CD4-positive, alpha-beta T cell treated with Interleukin-6 at 100 ng/mL for 8 hours (primary cell): Measurements from ENCODE around the gene CSTPP1.

Experiments used
- DNase-seq: peaks from one replicate; pipeline ENCODE4 v3.0.0-alpha.2; 2020; ENCODE audit warnings: mixed read lengths, low spot score

The CSTPP1 gene, protein sequence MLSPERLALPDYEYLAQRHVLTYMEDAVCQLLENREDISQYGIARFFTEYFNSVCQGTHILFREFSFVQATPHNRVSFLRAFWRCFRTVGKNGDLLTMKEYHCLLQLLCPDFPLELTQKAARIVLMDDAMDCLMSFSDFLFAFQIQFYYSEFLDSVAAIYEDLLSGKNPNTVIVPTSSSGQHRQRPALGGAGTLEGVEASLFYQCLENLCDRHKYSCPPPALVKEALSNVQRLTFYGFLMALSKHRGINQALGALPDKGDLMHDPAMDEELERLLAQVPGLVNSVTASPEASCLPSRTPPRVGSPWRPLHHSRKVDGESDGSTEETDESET

DNA sequence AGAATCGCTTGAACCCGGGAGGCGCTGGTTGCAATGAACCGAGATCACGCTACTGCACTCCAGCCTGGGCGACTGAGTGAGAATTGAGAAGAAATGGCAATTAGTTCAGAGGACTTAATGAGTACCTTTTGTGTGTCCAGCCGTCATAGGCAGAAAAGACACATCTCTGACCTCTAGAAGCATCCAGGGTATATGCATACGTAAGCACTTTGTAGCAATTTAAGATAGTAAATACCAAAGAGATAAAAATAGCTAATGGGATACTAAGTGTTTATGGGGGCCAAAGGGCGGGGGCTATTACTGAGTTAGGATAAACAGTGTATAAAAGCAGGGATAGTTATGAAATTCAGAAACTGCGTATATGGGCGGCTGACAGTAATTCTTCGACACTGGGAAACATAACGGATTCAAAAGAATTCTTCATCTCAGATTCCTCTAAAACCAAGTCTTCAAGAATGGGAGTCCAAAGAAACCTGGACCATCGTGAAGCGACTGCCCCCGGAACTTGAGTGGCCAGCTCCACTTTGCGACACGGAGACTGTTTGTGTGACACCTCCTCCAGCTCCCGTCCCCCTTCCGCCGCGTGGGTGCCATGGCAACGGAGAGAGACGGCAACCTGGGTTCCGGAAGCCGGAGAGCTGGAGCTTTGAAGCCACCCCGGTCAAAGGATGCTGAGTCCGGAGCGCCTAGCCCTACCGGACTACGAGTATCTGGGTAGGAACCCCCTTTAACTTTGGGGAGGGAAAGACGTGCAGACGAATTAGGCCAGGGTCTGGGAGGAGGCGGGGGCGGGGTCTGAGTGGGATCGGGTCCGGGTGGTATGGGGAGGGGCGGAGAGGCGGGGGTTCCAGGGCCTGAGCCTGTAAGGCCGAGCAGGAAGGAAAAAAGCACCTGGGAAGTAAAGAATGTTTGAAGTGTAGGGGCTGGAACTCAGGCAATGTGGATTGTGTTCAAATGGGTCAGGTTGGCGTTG is at the start of gene CSTPP1:
CSTPP1 (plus strand) TSS at position 624 of the 973 bp plus-strand sequence; CDS start at position 669, 45 bp downstream.
- DNase-seq, result peak; percentile 91

DNA sequence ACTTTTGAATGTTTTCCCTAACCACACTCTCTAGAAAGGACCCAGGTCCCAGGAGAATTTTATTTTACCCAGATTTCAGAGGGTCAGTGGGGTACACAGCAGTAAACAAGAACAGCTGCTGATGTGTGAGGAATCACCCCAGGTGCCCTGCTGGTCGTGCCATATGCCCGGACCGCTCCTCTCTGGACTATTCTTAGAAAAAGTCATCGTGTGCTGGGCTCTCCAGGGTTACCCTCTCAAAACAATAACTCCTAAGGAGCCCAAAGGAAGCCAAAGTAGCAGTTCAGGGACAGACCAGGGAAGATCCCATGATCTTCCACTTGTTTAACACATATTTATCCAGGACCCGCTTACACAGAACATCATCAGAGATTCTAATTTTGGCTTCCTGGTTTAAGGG is 47.9 kb upstream of the CSTPP1 start:
- DNase-seq, result no peak

DNA sequence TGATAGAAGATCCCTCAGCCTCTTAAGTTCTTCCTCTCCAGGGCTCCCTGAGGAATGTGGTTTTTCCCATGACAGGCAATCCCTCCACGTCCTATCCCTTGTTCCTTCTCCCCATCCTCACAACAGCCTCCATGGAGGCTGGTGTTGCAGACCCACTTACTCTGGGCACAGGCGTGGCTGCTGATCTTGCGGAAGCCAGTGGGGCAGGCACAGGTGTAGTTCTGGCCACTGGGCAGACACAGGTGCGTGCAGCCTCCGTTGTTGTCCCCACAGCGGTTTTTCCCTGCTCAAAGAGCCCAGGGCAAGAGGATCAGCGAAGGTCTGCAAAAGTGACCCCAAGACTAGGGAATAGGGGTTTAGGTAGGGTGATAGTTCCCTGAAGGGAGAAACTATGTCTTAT is 47.3 kb upstream of the CSTPP1 start:
- no peak for DNase-seq

DNA sequence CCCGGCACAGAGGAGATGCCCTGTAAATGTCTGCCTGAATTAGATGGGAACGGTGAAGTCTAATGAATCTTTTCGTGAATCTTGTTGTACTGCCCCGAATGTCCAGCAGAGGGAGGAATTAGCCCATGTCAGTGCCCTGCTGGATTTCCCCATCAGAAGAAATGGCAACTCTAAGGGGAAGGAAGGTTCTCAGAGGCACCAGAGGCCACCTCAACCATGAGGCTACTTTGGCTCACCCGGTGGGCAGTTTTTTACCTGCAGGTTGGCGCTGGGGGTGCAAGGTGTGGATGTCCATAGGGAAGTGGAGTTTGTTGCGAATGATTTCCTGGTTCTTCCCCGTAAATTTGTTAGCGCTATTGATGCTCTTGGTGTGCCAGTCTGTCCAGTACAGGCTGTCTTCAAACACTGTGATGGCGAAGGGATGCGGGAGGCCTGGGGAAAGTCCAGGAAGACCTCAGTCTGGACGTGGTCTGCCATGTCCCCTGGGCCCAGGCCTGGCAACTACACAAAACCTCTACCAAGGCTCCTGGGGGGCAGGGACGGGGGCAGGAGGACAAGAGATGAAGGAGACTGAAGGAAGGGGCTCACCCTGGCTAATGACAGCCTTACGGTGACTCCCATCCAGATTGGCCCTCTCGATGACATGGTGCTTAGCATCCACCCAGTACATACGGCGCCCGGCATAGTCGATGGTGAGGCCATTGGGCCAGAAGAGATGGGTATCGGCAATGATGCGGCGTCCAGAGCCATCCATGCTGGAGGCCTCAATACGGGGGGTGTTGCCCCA is 46.7 kb upstream of the CSTPP1 start:
- DNase-seq, result peak; percentile 63

DNA sequence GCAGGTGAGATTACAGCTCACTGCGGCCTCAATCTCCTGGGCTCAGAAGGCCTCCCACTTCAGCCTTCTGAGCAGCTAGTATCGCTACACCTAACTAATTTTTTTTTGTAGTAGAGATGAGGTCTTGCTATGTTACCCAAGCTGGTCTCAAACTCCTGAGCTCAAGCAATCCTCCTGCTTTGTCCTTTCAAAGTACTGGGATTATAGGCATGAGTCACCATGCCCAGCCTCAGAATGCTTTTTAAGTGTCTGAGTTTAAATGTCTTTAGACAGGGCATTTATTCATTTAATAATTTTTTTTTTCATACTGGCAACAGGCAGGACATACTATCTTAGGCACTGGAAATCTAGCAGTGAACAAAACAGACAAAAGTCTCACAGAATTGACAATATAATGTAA is 45.9 kb upstream of the CSTPP1 start:
- no peak for DNase-seq

DNA sequence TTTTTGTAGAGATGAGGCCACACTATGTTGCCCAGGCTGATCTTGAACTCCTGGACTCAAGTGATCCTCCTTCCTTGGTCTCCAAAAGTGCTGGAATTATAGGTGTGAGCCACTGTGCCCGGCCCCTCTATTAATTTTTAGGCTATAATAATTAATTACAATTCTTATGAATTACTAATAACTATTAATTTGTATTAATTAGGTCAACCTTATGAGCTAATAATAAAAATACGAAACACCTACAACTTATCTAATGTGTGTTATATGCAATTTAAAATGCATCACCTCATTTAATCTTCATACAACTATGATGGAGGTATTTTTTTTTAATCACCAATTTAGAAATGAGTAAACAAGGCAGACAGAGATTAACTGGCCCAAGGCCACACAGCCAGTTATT is 44.5 kb upstream of the CSTPP1 start:
- DNase-seq, result no peak

DNA sequence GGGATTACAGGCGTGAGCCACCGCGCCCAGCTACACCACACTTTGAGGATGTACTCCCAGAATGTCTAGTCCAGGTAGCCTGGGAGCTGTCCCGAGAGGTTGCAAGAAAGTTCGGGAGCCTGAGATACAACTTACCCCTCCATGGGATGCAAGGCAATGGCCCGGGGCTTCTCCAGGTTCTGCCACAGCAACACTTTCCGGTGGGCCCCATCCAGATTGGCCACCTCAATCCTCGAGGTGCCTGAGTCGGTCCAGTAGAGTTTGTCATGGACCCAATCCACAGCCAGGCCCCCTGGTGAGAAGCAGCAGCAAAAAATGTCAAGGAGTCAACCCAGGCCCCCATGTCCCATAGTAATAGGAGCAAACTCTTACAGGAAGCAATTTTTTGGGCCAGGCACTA is 43.7 kb upstream of the CSTPP1 start:
- DNase-seq, result no peak

DNA sequence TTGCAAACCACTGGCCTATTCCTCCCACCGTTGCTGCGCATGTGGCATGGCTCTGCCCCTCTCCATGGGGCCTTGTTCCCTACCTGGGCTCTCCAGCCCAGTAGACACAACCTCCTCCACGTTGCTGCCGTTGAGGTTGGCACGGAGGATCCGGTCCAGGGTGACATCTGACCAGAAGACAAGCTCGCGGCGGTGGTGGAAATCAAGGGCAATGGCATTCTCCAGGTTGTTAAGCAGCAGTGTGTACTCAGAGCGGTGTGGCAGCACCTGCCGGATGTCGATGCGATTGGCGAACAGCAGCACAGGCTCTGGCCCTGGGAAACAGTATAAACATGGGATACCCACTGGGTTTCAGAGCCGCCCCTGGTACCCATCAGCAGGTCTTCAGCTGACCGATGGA is 42.1 kb upstream of the CSTPP1 start:
- DNase-seq, result no peak

DNA sequence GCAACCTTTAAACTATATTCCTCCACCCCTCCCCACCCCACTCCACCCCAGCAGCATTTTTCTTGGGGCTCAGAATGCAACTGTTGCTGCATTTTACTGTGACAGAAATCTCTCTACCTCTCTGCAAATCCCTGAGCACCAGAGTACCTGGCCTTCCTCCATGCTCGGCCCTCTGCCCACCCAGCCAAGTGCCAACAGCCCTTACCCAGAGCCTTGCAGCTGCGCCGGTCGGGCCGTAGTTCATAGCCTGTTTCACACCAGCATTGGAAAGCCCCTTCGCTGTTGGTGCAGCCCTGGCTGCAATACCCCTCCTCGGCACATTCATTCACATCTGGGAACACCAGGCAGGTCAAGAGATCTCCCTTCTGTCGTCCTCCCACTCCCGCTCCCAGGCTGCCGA is 41.6 kb upstream of the CSTPP1 start:
- no peak for DNase-seq

DNA sequence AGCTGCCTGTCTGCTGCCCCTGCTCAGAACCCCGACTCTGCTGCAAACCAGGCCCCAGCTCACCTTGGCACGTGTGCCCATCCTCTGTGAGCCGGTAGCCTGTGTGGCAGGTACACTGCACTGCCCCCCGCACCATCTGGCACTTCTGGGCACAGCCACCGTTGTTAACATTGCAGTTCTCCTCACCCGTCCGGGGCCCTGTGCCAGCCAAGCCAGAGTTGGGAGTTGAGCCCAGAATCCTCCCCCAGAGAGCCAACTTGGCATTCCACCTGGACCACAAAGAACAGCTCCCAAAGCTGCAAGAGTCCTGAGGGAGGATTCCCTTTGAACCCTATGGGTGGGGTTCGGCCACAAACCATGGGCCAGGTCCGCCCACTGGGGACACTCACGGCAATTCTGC is 40.7 kb upstream of the CSTPP1 start:
- no peak for DNase-seq

DNA sequence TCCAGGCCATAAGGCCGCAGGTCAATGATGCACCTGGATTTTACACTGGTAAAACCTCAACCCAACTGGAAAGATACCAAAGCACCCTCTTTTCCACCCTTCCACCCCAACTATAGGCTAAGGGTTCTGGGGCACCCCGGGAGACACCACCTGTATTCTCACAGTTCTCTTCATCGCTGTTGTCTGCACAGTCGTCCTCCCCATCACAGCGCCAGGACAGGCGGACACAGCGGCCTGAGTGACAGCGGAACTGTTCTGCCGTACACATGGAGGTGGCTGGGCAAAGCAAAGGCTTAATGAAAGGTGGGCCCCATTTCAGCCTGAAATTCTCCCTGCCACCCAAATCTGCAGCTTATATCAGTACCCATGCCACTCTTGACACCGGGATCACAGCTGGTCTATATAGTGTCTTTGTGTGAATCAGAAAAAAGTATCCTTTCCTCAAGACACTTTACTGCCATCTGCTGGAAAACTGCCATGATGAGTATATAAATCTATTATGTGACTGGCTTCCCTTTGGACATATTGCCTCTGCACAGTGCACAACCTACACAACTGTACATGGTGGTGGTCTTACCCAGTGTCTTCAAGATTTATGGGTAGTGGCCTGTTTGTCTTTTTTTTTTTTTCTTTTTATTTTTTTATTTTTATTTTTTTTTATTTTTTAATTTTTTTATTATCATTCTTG is 39.7 kb upstream of the CSTPP1 start:
- no peak for DNase-seq

DNA sequence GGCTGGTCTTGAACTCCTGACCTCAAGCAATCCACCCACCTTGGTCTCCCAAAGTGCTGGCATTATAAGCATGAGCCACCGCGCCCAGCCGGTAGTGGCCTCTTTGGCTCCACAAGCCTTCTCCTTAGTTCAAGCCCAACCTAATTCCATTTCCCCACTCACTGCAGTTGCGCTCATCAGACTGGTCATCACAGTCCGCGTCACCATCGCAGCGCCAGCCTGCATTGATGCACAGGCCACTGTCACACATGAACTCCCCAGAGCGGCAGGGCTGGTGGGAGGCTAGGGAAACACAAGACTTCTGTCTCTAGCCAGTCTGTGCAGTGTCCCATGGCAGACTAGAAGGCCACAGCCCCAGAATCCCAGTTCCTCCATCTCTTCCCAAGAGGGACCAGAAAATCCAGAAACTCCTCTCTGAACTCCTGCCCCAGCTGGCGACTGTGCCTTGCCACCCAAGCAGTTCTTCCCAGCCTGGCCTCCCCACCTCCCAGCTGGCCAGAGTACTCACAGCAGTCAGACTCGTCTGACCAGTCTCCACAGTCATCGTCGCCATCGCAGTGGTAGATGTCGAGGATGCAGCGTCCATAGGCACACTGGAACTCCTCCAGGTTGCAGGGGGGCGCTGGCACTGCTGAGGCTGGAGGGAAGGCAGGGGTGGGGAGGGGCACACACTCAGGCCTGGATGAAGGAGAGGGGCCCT is 38.0 kb upstream of the CSTPP1 start:
- DNase-seq, result no peak

DNA sequence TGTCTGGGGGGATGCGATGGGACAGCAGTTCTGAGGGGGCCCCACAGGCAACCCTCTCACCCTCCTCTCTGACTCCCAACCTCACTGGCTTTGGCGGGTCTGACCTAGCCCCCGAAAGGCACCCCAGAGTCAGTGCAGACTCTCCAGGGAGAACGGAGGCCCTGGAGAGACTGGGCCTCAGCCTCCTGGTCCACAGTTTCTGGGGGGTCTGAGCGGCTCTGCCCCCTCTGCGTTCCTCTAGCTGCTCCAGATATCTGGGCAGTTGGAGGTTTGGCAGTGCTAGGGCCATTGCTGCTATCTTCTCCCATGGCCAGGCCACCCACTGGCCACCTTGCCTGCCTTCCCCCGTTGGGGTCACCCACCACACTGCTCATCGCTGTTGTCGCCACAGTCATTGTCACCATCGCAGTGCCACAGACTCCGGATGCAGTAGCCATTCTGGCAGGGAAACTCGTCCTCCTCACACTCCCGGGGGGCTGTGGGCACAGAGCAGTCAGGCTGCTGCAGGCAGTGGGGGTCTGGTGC is 37.0 kb upstream of the CSTPP1 start:
- DNase-seq, result no peak

DNA sequence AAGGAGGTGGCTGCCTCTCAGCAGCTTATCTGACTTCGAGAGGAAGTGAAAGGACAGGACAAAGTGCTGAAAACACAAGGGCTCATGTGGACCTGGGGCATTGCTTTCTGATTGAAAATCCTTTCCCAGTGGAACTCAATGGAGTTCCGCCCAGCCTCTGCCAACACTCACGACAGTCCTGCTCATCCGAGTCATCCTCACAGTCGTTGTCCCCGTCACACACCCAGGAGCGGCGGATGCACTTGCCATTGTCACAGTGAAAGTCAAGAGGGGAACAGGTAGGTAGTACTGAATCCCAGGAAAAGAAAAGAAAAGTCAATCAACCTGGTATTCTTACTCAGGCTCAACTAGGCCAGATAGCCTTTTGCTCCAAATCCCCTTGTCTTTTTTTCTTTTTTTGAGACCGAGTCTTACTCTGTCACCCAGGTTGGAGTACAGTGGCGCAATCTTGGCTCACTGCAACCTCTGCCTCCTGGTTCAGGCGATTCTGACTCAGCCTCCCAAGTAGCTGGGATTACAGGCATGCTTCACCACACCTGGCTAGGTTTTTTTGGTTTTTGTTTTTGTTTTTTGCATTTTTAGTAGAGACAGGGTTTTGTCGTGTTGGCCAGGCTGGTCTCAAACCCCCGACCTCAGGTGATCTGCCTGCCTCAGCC is 36.3 kb upstream of the CSTPP1 start:
- DNase-seq, result no peak

DNA sequence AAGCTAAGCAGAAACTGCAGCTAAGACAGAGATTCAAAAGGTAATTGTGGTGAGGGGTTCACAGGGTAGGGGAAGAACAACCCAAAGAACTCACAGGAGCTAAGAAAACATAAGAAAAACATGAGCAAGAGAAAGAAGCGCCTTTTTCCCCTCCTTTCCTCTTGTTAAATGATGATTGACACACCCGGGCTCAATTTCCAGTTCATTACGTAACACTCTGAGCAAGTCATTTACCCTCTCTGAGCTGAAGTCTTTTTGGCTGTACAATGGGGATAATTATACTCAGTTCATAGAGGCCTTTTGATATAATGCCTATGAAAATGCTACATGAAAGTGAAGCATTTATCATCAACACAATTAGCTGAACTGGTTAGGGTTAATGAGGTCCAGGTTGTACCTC is 35.4 kb upstream of the CSTPP1 start:
- no peak for DNase-seq

DNA sequence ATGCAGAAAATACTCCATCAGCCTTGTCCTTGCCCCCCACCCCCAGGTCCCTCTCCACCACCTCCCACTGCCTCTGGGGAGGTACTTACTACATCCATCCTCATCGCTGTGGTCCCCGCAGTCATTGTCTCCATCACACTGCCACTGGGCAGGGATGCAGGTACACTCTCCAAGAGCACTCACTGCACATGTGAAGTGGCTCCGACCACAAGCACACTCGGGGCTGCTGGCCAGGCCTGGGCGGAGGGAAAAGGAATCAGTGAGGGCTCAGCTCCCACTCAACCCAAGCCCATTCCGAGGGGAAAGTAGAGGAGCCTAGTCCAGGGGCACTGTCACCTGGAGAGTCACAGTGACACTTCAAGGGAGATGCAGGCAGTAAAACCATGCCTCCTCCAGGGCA is 33.9 kb upstream of the CSTPP1 start:
- DNase-seq, result no peak

DNA sequence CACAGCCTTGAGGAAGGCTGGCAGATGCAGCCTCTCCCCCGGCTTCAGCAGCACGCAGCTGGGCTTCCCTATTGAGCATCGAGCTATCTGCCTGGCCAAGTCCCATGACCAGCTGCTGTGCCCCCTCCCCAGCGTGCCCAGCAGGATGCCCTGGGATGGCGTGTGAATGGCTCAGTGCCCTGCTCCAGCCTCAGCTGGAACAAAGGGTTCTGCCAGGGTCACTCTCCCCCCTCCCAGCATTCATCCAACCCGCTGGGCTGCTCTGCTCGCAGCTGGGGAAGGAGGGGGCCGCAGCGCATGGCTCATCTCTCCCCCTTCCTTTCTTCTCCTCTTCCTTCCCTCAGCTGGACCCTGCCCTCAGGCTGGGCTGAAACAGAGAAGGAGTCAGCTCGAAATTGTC is 32.7 kb upstream of the CSTPP1 start:
- DNase-seq, result no peak

DNA sequence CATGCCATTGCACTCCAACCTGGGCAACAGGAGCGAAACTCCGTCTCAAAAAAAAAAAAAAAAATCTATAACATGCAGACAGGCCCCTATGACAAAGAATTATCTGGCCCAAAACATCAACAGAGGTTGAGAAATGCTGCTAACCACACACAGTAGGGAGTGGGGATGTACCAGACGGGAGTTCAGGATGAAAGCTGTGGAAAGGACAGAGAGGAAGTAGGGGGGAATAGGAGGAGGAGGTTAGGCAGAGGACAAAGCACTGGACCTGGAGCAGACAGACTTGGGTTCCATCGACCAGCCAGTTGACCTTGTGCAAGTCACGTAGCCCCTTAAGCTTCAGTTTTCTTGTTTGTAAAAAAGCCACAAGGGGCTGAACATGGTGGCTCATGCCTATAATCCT is 30.8 kb upstream of the CSTPP1 start:
- no peak for DNase-seq

DNA sequence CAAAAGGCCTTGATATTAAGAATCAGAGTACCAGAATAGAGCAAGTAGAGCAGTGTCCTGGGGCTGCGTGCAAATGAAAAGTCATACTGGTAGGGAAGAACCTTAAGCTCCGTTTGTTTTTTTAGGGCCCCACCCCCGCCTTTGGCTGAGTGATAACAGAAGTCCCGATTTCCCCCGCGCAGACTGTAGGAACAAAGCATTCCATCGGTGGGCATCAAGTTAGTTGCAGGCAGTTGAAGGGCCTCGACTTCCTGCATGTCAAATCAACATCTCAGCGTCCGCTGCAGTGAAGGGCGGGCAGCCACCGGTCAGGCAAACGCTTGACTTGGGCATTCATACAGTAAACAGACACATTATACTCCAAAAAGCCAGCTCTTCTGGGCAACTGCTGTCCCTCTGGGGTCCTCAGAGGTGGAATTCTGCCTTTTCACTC is 29.9 kb upstream of the CSTPP1 start:
- DNase-seq, result no peak

DNA sequence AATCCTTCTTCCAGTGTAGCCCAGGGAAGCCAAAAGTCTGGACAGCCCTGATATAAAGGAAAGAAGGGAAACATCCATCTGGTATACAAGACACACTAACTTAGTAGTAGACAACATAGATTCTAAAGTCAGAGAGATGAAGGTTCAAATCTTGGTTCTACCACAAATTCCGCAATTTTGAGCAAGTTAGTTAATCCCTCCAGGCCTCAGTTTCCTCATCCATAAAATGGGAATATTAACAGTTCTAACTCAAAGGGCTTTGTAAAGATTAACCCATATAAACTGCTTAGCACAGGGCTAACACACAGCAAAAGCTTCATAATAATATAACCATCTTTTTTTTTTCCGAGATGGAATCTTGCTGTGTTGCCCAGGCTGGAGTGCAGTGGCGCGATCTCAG is 29.0 kb upstream of the CSTPP1 start:
- no peak for DNase-seq
